ENCODE data around the gene COL17A1.

DNA sequence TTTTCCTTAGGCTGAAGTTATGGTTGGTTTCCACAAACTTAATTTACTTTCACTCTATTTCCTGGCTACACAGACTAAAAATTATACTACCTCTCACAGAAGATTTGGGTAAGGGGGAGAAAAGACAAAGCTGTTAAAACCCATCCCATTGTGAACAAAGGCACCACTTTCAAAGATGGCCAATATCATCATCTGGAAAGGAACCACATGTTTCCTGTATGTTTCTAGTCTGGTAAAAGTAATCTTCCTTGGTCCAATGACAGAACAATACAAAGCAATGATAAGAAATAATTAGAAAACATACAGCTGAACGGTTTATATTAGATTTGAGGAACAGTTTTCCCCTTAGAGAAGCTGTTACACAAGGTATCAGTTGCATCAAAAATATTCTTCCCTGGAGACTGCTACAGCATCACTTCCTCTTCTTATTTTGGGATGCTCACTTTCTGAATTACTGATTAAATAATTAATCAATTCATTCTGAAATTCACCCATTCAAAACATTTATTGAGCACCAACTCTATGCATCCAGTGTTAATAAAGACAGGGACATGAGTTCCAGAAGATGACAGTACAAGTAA, 27.8 kb upstream of the COL17A1 start:
- TF ChIP-seq CTCF (IDR thresholded peaks at IDR 0.05; ENCODE audit: insufficient read depth, low read depth, low read length), result no peak
- TF ChIP-seq EZH2 (IDR thresholded peaks at IDR 0.05; ENCODE audit: insufficient read depth, low read length), result no peak
